Mesothelial cell of epicardium (in vitro differentiated cells): Measurements from ENCODE around the gene TBX1. TPM values are rescaled to one million over a fixed set of nuclear protein-coding genes. Genes with fewer than 3 reads are reported as not detected.

Experiments
- DNase-seq, 2 experiments: peaks; one replicate each; pipeline ENCODE4 v3.0.0; 2021; ENCODE audit warnings: low spot score in 2 of 2; ENCODE audit not compliant: unreplicated experiment in 2 of 2
- H3K27ac Mint-ChIP-seq: 2 replicates; pipeline ENCODE4 v1.8.0; 2021; ENCODE audit warnings: mixed read lengths
- H3K27me3 Mint-ChIP-seq: 2 replicates; pipeline ENCODE4 v1.8.0; 2021; ENCODE audit warnings: low read depth, mixed read lengths
- H3K36me3 Mint-ChIP-seq: 2 replicates; pipeline ENCODE4 v1.8.0; 2021; ENCODE audit warnings: mixed read lengths
- H3K4me1 Mint-ChIP-seq: 2 replicates; pipeline ENCODE4 v1.8.0; 2021; ENCODE audit warnings: mixed read lengths
- H3K4me3 Mint-ChIP-seq: 2 replicates; pipeline ENCODE4 v1.8.0; 2021; ENCODE audit warnings: mild to moderate bottlenecking, moderate library complexity, mixed read lengths
- H3K9me3 Mint-ChIP-seq: 2 replicates; pipeline ENCODE4 v1.8.0; 2021; ENCODE audit warnings: mixed read lengths
- total RNA-seq: library from RNA; stranded (reverse); gene quantifications from 3 replicates; pipeline ENCODE4 v1.2.1, GENCODE V29; 2021
- TF ChIP-seq, protein P1 (sequence below): fragments of 200-600 bp; sonication (generic); IDR thresholded peaks from one replicate; pipeline ENCODE4 v1.5.0; 2021; ENCODE audit warnings: antibody characterized with exemption; ENCODE audit not compliant: unreplicated experiment

The TBX1 gene
- total RNA-seq = 0.34 to 0.45 TPM in 2 of 3 replicates, not detected in the other

DNA sequence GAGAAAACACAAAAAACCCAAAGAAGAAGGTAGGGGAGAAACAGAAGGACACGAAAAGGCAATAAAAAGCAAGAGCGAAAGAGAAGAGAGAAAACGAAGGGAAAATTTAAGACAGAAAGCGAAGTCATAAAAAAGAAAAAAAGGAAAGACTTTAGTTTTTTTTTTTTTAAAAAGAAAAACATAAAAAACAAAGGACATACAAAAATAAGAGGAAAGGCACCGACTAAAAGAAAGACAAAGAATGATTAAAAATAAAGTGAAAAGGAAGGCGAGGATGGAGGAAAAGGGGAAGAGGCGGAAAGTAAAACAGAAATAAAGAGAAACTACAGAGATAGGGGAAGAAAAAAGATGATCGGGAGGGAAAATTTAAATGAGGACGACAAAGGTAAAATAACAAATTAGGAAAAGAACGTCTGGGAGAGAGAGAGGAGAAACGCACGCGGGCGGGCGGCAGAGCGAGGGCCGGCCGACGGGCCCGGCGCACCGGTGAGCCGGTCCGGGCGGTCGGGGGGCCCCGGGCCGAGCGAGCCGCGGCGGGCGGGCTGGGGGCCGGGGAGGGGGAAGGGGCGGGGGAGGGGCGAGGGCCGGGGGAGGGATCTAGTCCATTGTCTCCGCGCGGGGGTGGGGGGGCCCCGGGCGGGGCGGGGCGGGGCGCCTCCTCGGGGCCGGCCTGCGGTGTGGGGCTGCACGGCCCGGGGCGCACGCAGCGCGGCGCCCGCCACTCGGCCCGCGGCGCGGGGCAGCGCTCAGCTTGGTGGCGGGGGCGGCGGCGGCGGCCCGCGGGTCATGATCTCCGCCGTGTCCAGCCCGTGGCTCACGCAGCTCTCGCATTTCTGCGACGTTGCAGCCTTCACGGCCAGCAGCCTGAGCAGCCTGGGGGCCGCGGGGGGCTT lies at the start of gene TBX1:
Gene TBX1, plus strand, starts transcription at position 721 of the 893 bp plus-strand sequence. Its CDS starts 66 bp downstream, at position 787.
- Mint-ChIP-seq H3K27ac (no peak within 1 kb of the TSS), H3K4me3 (peak within 1 kb of the TSS; percentile 67), H3K36me3 (no peaks in the 10 kb centered on the region), H3K4me1 (peaks cover 20% of the 10 kb centered on the region), H3K27me3 (peaks cover 83% of the 10 kb centered on the region), H3K9me3 (no peaks in the 10 kb centered on the region)
- TF ChIP-seq, protein P1, sequence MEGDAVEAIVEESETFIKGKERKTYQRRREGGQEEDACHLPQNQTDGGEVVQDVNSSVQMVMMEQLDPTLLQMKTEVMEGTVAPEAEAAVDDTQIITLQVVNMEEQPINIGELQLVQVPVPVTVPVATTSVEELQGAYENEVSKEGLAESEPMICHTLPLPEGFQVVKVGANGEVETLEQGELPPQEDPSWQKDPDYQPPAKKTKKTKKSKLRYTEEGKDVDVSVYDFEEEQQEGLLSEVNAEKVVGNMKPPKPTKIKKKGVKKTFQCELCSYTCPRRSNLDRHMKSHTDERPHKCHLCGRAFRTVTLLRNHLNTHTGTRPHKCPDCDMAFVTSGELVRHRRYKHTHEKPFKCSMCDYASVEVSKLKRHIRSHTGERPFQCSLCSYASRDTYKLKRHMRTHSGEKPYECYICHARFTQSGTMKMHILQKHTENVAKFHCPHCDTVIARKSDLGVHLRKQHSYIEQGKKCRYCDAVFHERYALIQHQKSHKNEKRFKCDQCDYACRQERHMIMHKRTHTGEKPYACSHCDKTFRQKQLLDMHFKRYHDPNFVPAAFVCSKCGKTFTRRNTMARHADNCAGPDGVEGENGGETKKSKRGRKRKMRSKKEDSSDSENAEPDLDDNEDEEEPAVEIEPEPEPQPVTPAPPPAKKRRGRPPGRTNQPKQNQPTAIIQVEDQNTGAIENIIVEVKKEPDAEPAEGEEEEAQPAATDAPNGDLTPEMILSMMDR = no peak
- no peak for DNase-seq

DNA sequence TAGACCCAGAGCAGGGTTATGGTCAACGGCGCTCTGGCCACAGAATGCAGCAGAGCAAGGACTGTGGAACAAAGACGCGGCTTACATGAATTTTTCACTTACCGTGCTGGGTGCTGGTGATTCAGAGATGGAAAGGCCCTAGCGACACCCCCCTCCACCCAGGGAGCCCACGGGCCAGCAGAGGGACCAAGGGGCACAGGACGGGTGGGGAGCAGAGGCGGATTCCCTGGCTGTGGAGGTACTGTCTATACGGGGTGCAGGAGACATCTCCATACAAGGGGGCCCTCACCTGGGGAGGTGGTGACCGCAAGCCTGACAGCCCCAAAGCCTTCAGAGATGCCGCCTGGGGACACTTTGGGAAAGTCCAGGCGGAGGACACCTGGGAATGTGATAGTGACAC lies 47.3 kb upstream of the TBX1 start:
- TF ChIP-seq, protein P1 = no peak
- peak overlapping the region; percentile 72 for H3K4me3 Mint-ChIP-seq
- H3K4me1 Mint-ChIP-seq = peaks cover 5% of the 10 kb centered on the region
- DNase-seq = no peak
- peaks cover 20% of the 10 kb centered on the region for H3K27me3 Mint-ChIP-seq
- no peak overlapping the region for H3K27ac Mint-ChIP-seq
- no peaks in the 10 kb centered on the region for H3K36me3 Mint-ChIP-seq
- no peaks in the 10 kb centered on the region for H3K9me3 Mint-ChIP-seq

DNA sequence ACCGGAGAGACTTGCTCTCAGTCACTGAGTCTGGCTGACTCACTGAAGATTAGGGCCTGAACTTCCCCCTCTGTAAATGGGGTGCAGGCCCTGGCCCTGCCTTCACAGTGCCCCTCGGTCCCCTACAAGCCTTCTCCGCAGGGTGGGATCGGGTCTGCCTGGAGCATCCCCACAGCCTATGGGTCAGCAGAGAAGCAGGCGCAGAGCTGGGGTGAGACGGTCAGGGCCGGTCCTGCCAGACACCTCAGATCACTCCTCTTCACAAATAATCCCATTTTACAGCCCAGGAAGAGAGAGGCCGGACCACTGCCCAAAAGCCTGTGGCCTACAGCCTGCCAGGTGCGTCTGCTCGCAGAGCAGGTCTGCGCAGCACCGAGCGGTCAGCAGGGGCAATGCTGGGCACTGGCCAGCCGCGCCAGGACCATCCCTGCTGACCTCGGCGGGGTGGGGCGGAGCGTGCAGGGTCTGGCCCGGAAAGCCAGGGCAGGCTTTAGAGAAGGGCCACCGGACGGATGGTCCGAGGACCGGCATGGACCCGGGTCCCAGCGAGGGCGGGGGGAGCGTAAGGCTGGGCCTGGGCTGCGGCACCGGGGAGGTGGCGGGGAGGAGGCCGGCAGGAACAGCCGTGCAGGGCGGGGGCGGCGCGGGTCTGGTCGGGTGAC lies 46.8 kb upstream of the TBX1 start:
- Mint-ChIP-seq H3K4me3 (peak overlapping the region; percentile 72), H3K27ac (no peak overlapping the region), H3K27me3 (peaks cover 20% of the 10 kb centered on the region), H3K9me3 (no peaks in the 10 kb centered on the region), H3K36me3 (no peaks in the 10 kb centered on the region), H3K4me1 (peaks cover 5% of the 10 kb centered on the region)
- no peak for DNase-seq
- TF ChIP-seq, protein P1 = no peak

DNA sequence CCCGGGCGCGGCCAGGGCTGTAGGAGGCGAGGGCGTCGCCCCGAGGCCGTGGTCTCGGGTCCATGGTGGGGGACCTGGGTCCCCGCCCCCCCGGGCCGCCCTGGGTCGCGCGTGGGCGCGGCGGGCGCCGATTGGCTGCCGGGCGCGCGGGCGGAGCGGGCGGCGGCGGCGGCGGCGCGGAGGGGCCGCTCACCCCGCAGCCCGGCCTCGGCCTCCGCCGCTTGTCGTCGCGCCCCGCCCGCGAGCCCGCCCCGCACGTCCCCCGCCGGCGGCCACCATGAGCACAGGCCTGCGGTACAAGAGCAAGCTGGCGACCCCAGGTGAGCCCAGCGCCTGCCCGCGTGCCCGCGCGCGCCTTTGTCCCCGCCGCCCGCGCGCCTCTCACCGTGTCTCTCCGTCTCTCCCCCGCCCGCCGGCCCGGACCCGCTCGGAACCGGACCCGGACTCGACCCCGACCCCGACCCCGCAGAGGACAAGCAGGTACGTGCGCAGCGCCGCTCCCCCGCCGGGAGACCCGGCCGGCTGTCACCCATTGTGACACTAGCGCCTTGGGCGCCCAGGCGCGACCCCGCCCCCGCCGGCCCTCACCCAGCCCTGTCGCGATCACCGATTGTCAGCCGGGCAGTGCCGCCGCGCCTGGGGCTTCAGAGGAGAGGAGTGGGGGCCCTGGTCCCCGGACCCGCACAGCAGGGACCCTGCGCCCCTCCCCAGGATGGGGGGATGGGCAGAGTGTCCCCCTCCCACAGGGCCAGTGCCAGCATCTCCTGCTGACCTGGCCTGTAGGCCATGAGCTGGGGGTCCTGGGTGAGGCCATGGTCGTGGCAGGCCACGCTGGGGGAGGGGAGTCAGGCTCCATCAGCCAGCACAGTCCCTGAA lies 46.0 kb upstream of the TBX1 start, which contains the start of gene SEPTIN5:
Gene SEPTIN5, plus strand, starts transcription at position 192 of the 876 bp plus-strand sequence. Its CDS starts 86 bp downstream, at position 278.
- TF ChIP-seq, protein P1 = no peak
- peaks cover 18% of the 10 kb centered on the region for H3K27me3 Mint-ChIP-seq
- H3K9me3 Mint-ChIP-seq = no peaks in the 10 kb centered on the region
- H3K36me3 Mint-ChIP-seq = no peaks in the 10 kb centered on the region
- H3K4me1 Mint-ChIP-seq = peaks cover 8% of the 10 kb centered on the region
- peak within 1 kb of the TSS; percentile 72 for H3K4me3 Mint-ChIP-seq
- H3K27ac Mint-ChIP-seq = no peak within 1 kb of the TSS
- DNase-seq = no peak
